ENCODE data around the gene CAPN3.

The CAPN3 gene

DNA sequence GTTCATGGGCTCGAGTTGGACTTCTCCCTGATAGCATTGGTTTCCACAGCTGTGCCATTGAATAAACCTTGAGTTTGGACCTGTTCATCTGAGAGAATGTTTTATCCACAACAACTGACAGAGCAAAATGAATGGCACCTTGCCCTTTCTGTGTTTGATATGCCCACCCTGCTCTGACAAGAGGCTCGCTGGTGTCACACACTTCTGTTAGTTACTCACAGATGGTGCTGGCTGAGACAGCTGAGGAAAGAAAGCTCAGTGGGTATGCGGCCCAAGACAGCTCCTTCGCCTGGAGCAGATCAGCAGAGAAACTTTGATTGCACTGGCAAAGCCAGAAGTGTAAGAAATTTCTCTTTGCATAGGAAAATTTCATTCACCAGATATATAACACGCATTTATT is 2.5 kb upstream of the CAPN3 start:
- no peak for DNase-seq (ENCODE audit: low read depth, low spot score)

DNA sequence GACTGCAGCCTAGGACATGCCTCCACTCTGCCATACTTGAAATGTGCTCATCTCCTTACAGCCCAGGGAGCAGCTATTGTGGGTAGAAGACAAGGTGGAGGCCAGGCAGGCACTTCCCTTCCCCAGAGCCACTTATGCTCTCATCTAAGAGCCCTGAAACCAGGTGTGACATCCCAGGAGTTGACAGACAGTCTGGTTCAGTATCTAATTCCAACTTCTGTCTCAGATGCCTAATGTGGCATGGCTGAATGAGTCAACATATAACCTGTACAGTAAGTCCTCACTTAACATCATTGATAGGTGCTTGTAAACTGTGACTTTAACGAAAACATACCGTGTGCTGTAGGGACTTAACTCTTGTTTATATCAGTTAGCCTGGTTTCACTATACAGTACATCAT is 1.2 kb upstream of the CAPN3 start:
- DNase-seq (ENCODE audit: low read depth, low spot score), result no peak

GRCh38 chr15:42359985-42360384 is 684 bp downstream of the CAPN3 start:
- no peak for DNase-seq (ENCODE audit: low read depth, low spot score)

GRCh38 chr15:42360535-42361112 is 1.3 kb downstream of the CAPN3 start:
- DNase-seq (ENCODE audit: low read depth, low spot score), result no peak

DNA sequence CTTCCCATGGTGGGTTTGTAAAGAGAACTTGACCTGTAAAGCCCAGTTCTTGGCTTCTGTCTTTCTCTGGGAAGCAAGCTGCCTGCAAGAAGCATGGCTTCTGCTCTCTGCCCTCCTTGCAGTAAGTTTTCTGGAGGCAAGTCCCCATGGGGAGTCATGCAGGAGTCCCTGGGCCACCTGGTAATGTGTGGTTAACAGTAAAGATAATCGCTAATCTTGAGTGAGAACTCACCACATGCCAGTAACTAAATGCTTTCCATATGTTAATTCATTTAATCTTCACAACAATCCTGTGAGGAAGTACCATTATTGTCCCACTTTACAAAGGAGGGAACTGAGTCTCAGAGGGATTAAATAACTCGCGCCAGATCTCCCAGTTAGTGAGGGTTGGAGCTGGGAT is 4.2 kb downstream of the CAPN3 start:
- no peak for DNase-seq (ENCODE audit: low read depth, low spot score)

DNA sequence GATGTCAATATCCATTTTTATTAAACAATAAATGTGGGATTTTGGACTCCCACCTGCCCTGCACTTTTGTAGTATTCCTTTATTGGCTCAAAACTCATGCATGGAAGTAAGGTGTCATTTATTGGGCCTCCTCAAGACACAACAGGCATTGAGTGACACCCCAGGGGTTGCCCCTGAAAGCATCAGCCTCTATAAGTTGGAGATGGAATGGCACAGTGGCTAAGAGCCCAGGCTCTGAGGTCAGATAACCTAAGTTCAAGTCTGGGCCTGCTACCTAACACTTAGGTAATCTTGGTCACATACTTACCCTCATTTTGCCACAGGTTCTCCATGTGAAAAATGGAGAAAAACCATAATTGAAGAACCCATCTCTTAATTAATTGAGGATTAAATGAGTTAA is 4.6 kb downstream of the CAPN3 start:
- no peak for DNase-seq (ENCODE audit: low read depth, low spot score)

- DNase-seq (ENCODE audit: low read depth, low spot score), result no peak
These were observed 5.2 kb downstream of the CAPN3 start for GRCh38 chr15:42364529-42364928.

- no peak for DNase-seq (ENCODE audit: low read depth, low spot score)
These were observed 6.7 kb downstream of the CAPN3 start for GRCh38 chr15:42365921-42366550.

- DNase-seq (ENCODE audit: low read depth, low spot score), result no peak
These were observed 7.7 kb downstream of the CAPN3 start for GRCh38 chr15:42367041-42367440.

DNA sequence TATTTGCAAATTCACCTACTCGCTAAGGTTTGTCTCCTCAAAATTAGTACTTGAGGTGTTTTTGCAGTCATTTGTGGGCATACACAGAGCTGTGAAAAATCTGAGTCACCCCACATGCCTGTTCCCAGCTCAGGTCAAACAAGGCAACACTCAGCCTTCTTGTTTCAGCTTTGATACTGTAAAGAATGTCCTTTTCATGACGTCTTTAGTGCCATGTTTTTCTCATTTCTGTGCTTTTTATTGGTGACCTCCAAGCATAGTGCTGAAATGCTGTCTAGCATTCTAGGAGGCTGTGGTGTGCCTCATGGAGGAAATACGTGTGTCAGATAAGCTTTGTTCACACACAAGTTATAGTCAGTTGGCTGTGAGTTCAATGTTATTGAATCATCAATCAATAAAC is 8.8 kb downstream of the CAPN3 start:
- DNase-seq (ENCODE audit: low read depth, low spot score), result no peak

GRCh38 chr15:42371096-42371495 is 11.8 kb downstream of the CAPN3 start:
- DNase-seq (ENCODE audit: low read depth, low spot score), result no peak

DNA sequence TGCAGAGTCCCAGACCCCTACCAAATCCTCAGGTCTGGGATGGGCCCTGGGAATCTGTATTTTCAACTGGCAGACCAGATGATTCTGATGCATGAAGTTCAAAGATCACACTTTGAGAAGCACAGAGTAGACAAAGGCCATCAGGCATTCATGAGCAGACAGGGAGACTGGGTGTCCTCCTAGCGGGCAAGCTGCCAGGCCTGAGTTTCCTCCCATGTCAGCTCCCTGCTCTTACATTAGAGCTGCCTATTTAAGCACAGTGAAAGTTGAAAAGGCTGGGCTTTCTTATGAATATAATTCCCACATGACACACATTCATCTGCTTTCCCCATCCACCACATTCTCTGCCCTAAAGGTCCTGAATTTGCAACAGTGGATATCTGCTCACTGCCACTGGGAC is 14.0 kb downstream of the CAPN3 start:
- DNase-seq (ENCODE audit: low read depth, low spot score), result no peak

DNA sequence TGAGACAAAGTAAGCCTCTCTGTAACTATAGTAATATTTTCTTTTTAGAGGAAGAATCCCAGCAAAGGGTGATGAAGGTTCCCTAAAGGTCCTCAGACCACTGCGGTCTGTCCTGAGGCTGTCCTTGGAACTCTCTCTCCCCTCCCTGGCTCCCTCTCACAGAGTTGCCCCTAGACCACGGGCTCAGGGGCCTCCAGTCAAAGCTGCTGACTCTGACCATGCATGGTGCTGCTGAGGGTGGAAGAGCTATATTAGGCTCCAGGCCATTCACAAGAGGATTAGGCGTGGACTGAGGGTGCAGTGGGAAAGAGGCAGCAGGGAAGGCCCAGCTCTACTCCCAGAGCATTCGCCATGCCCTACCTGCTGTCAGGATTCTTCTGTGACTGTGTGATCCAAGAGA is 14.6 kb downstream of the CAPN3 start:
- DNase-seq (ENCODE audit: low read depth, low spot score), result no peak

DNA sequence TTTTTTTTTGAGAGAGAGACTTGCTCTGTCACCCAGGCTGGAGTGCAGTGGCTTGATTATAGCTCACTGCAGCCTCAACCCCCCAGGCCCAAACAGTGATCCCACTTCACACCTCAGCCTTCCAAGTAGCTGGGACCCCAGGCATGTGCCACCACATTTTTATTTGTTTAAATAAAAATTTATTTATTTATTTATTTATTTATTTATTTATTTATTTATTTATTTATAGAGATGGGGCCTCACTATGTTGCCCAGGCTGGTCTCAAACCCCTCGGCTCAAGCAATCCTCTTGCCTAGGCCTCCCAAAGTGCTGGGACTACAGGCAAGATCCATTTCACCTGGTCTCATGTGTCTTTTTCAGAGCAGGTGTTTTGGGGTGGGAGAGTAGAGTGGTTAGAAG is 15.5 kb downstream of the CAPN3 start:
- no peak for DNase-seq (ENCODE audit: low read depth, low spot score)

- DNase-seq (ENCODE audit: low read depth, low spot score), result no peak
These were observed 16.0 kb downstream of the CAPN3 start for GRCh38 chr15:42375252-42375651.

GRCh38 chr15:42375941-42376340 is 16.6 kb downstream of the CAPN3 start:
- no peak for DNase-seq (ENCODE audit: low read depth, low spot score)

GRCh38 chr15:42378011-42378410 is 18.7 kb downstream of the CAPN3 start:
- no peak for DNase-seq (ENCODE audit: low read depth, low spot score)

DNA sequence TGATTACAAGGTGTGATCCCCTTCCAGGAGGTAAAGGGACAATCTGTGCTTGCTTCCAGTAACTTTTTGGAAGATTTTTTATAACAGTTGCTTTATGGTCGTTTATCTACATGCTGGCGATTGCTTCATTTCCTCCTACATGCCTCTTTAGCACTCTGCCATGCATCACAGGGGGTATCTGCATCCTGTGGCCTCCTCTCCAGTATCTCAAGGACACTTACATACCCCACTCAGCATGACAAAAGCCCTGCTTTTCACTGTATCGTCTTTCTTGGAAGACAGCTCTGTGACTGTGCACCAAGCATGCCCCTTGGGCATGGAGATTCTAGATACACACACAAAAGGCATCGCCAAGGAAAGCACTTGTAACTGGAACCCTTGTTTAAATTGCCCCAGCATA is 25.3 kb downstream of the CAPN3 start:
- DNase-seq (ENCODE audit: low read depth, low spot score), result no peak

GRCh38 chr15:42385206-42385979 is 26.1 kb downstream of the CAPN3 start:
- DNase-seq (ENCODE audit: low read depth, low spot score), result no peak

DNA sequence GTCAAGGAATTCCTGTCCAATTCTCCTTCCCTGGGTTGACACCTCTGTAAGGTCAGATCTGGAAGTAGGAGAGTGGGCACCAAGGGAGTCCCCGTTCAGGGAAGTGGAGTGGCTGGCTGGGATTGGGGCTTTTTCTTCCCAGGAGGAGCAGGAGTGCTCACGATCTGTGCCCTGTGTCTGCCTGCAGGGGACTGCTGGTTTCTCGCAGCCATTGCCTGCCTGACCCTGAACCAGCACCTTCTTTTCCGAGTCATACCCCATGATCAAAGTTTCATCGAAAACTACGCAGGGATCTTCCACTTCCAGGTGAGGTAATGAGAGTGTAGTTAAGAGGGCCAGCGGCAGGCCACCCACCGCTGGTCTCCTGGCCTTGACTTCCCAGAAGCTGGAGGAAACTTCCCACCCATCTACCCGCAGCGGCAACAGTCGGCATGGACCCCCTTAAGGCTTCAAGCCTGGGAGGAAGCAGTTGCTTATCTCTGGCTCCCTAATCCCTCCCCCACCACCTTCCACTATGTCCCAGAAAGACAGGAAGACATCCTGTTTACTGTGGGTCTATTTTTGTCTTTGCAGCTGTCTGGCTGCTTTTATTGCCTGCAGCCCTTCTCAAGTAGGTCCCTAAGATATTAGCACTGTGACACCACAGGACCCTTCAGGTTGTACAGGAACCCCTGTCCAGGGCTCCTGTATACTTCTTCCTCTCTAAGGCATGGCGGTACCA is 26.8 kb downstream of the CAPN3 start:
- no peak for DNase-seq (ENCODE audit: low read depth, low spot score)

DNA sequence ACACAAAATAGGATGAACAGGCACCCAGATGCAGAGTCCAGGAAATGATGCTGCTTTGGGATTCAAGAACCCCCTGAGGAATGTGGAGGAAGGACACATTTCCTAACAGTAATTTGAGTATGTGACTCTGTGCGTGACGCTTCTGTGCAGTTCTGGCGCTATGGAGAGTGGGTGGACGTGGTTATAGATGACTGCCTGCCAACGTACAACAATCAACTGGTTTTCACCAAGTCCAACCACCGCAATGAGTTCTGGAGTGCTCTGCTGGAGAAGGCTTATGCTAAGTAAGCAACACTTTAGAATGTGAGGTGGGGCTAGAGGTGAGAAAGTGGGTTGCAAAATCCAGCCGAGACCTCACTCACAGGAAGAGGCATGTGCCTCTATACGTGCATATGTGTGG is 28.3 kb downstream of the CAPN3 start:
- no peak for DNase-seq (ENCODE audit: low read depth, low spot score)

DNA sequence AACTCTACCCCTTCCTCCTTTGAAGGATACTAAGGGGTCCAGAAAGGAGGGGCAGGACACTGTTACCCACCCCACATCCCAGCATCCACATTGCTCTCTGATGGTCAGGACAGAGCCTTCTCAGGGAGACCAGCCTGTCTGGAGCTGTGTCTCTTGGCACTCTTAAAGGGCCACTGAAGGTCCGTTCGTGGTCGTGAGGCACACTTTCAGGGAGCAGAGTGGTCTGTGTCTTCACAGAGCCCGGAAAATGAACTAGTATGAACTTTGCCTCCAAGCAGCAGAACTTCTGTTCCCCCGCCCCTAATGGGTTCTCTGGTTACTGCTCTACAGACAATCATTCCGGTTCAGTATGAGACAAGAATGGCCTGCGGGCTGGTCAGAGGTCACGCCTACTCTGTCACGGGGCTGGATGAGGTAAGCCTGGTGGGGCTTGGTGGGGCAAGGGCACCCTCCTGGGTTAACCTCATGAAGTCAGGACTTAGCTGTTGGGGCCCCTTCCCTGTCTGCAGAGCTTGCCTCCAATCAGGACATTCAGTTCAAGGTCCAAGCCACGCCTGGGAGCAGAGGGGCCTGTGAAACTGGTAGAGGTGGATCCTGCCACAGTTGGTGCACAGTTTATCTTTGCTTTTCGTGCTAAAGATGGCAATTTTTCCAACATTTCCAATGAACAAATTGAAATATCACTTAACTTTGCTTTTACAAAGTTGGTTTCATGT is 33.2 kb downstream of the CAPN3 start:
- no peak for DNase-seq (ENCODE audit: low read depth, low spot score)
